MM.1S (cell line): ENCODE results near the gene CPNE7.

ENCODE experiments used
- EZH2 ChIP-seq: fragments of 300-600 bp; sonication (generic); optimal IDR thresholded peaks from 2 replicates; pipeline ENCODE3; 2017; ENCODE audit warnings: low read depth, mild to moderate bottlenecking, antibody characterized with exemption, low read length, mixed read lengths
- TF ChIP-seq, protein P1 (sequence below): fragments of 300-600 bp; sonication (generic); IDR thresholded peaks from 2 replicates; pipeline ENCODE4 v1.5.1; 2016; ENCODE audit warnings: antibody characterized with exemption, low read length, mixed read lengths

- TF ChIP-seq, protein P1, sequence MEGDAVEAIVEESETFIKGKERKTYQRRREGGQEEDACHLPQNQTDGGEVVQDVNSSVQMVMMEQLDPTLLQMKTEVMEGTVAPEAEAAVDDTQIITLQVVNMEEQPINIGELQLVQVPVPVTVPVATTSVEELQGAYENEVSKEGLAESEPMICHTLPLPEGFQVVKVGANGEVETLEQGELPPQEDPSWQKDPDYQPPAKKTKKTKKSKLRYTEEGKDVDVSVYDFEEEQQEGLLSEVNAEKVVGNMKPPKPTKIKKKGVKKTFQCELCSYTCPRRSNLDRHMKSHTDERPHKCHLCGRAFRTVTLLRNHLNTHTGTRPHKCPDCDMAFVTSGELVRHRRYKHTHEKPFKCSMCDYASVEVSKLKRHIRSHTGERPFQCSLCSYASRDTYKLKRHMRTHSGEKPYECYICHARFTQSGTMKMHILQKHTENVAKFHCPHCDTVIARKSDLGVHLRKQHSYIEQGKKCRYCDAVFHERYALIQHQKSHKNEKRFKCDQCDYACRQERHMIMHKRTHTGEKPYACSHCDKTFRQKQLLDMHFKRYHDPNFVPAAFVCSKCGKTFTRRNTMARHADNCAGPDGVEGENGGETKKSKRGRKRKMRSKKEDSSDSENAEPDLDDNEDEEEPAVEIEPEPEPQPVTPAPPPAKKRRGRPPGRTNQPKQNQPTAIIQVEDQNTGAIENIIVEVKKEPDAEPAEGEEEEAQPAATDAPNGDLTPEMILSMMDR: no peak
- TF ChIP-seq EZH2: no peak
Measured at GRCh38 chr16:89572485-89573205, 2.9 kb upstream of the CPNE7 start.
